NT2/D1 (cell line): ENCODE measurements around the gene TTC23.

Source experiments
- DNase-seq: peaks from one replicate; pipeline ENCODE4 v3.0.0-alpha.2; 2011; ENCODE audit warnings: low read depth, low spot score
- H3K27me3 ChIP-seq: 2 replicates; pipeline ENCODE4 v1.6.0; 2011; ENCODE audit warnings: mild to moderate bottlenecking; ENCODE audit not compliant: insufficient read length, insufficient read depth
- H3K36me3 ChIP-seq: 2 replicates; pipeline ENCODE4 v1.6.1; 2011; ENCODE audit warnings: mild to moderate bottlenecking, low read length, mixed read lengths; ENCODE audit not compliant: insufficient read depth, insufficient read length
- H3K4me1 ChIP-seq: 2 replicates; pipeline ENCODE4 v1.5.1; 2011; ENCODE audit not compliant: insufficient read depth, insufficient read length
- H3K4me3 ChIP-seq: 2 replicates; pipeline ENCODE4 v1.5.1; 2011; ENCODE audit warnings: low read depth; ENCODE audit not compliant: insufficient read length
- H3K9ac ChIP-seq: 2 replicates; pipeline ENCODE4 v1.6.0; 2011; ENCODE audit warnings: low read depth; ENCODE audit not compliant: insufficient read length
- H3K9me3 ChIP-seq: 2 replicates; pipeline ENCODE4 v1.5.1; 2011; ENCODE audit warnings: mild to moderate bottlenecking, low read length; ENCODE audit not compliant: insufficient read depth
- SUZ12 ChIP-seq: IDR thresholded peaks from 2 replicates; pipeline ENCODE4 v1.6.1; 2011; ENCODE audit not compliant: insufficient read length, insufficient read depth; ENCODE audit errors: extremely low read depth
- YY1 ChIP-seq: IDR thresholded peaks from 2 replicates; pipeline ENCODE4 v1.6.1; 2011; ENCODE audit not compliant: insufficient read length, insufficient read depth
- ZNF274 ChIP-seq: IDR thresholded peaks from 2 replicates; pipeline ENCODE4 v1.6.1; 2011; ENCODE audit warnings: mild to moderate bottlenecking, low read depth, low read length

Gene TTC23

DNA sequence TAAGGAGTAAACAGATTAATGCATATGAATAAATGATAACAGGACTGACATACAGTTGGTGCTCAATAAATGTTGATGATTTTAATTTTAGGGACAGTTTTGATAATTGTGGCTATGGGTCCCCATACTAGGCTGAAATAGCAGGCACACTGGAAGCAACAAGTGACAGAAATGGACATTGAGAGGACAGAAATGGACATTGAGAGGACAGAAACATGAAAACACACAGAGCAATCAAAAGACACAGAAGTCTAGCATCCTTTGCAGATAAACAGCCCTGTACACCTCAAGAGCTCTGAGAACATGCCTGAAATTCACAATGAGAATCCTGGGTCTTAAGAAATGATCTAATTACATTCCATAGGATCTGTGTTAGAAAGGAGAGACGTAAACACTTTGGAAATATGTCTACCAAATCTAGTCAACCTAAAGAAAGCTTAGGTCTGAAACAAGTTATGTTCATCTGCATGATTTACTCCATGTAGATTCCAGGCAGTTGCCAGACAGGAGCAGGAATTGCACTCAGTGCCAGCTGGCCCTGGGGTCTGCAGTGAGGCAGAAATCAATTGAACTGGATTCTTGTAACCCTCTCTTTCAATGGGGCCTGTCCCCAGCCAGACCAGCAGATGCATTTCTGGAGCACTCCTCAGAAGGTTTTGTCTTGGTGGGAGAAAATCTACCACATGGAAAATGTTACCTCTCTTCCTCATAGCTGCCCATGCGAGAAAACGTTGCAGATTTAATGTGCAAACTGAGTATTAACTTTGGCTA, 84.2 kb downstream of the TTC23 start:
- no peaks in the 10 kb centered on the region for H3K9me3 ChIP-seq
- no peaks in the 10 kb centered on the region for H3K4me1 ChIP-seq
- no peaks in the 10 kb centered on the region for H3K27me3 ChIP-seq
- DNase-seq = no peak
- H3K36me3 ChIP-seq = peaks cover 47% of the 10 kb centered on the region
- H3K9ac ChIP-seq = no peak overlapping the region
- no peak overlapping the region for H3K4me3 ChIP-seq
- TF ChIP-seq YY1 = no peak
- TF ChIP-seq SUZ12 = no peak
- no peak for TF ChIP-seq ZNF274

- H3K4me3 ChIP-seq = no peak overlapping the region
- no peaks in the 10 kb centered on the region for H3K27me3 ChIP-seq
- no peak for TF ChIP-seq SUZ12
- no peak for TF ChIP-seq ZNF274
- TF ChIP-seq YY1 = no peak
- no peak for DNase-seq
- H3K36me3 ChIP-seq = peaks cover 58% of the 10 kb centered on the region
- H3K4me1 ChIP-seq = no peaks in the 10 kb centered on the region
- no peaks in the 10 kb centered on the region for H3K9me3 ChIP-seq
- no peak overlapping the region for H3K9ac ChIP-seq
Measured at GRCh38 chr15:99164119-99164518, 85.3 kb downstream of the TTC23 start.

DNA sequence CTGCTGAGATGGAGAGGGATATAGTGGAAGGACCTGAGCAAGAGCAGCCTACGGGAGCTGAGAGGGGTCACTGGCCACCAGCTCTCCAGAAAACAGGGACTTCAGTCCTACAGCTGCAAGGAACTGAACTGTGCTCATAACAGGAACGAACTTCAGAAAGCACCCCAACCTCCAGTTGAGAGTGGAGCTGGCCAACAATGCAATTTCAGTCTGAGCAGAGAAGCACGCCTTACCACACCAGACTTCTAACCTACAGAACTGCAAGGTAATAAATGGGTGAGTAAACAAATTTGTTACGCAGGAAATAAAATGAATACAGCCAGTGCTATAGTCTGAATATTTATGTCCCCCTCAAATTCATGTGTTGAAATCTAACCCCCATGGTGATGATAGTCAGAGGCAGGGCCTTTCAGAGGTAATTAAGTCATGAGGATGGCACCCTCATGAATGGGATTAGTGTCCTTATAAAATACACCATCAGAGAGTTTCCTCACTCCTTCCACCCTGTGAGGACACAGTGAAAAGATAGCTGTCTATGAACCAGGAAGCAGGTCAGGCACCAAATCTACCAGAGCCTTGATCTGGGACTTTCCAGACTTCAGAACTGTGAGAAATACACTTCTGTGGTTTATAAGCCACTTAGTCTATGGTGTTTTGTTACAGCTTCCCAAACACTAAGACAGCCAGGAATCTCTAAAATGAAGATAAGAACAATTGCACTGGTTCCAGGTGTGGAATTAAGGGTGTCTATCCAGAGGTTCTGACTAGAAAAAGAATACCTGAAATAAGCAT, 85.9 kb downstream of the TTC23 start:
- no peak overlapping the region for H3K4me3 ChIP-seq
- H3K27me3 ChIP-seq = no peaks in the 10 kb centered on the region
- TF ChIP-seq YY1 (no peak), SUZ12 (no peak), ZNF274 (no peak)
- DNase-seq = no peak
- no peaks in the 10 kb centered on the region for H3K9me3 ChIP-seq
- H3K4me1 ChIP-seq = no peaks in the 10 kb centered on the region
- no peak overlapping the region for H3K9ac ChIP-seq
- peaks cover 61% of the 10 kb centered on the region for H3K36me3 ChIP-seq

DNA sequence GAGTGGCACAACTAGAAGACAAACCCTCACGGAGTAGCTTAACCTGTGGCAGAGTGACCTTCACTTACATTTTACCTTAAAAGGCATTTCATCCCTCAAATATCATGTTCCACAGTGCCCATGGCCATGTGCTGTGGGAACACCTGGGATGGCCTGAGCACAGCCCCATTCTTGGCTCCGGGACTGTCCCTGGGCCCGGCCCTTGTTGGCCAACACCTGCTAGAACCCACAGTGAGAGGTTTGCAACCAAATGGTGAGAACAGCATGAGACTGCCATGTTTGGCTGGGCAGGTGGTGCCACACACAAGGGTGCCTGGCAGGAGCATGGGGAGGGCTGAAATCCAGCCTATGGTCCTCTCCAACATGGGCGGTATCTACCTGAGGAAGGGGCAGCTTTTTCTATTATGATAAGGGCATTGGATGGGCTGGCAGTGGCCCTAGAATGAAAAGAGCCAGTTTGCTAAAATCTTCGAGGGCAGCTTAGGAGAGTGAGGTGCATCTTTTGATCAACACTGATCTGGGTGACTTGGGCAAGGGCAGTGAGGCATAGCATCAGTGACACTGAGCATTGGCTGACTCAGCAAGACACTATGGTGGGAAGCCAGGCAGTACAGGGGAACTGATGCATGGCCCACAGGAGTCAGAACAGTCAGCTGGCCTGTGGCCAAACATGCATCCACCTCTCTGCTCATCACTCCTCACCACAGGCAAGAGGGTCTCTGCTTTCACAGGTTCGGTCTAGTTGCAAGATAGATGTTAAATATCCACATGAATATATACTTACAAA, 90.6 kb downstream of the TTC23 start:
- Histone ChIP-seq H3K27me3 (no peaks in the 10 kb centered on the region), H3K4me3 (no peak overlapping the region), H3K9me3 (no peaks in the 10 kb centered on the region), H3K9ac (no peak overlapping the region), H3K36me3 (peaks cover 41% of the 10 kb centered on the region), H3K4me1 (no peaks in the 10 kb centered on the region)
- no peak for DNase-seq
- no peak for TF ChIP-seq SUZ12
- no peak for TF ChIP-seq ZNF274
- TF ChIP-seq YY1 = no peak

DNA sequence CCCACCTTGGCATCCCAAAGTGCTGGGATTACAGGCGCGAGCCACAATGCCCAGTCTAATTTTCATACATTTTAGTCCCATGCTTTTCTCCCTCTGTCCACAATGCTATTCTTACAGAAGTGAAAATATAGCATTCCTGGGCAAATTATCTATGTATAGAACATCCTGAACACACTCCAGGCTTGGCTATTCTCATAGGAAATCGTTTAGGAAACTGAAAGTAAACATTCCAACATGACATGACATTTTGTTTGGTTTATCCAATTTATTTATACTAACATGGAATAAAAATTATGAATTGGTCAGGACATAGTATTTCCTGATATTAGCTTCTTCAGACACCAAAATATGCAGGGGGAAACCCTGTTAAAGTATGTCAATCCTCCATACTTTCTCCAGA, 91.9 kb downstream of the TTC23 start:
- Histone ChIP-seq H3K36me3 (peaks cover 35% of the 10 kb centered on the region), H3K9ac (no peak overlapping the region), H3K4me1 (no peaks in the 10 kb centered on the region), H3K4me3 (no peak overlapping the region), H3K9me3 (no peaks in the 10 kb centered on the region), H3K27me3 (no peaks in the 10 kb centered on the region)
- no peak for DNase-seq
- no peak for TF ChIP-seq SUZ12
- no peak for TF ChIP-seq ZNF274
- no peak for TF ChIP-seq YY1

GRCh38 chr15:99155961-99156443, 93.4 kb downstream of the TTC23 start:
- Histone ChIP-seq H3K36me3 (peaks cover 37% of the 10 kb centered on the region), H3K9me3 (no peaks in the 10 kb centered on the region), H3K4me3 (no peak overlapping the region), H3K27me3 (no peaks in the 10 kb centered on the region), H3K4me1 (no peaks in the 10 kb centered on the region), H3K9ac (no peak overlapping the region)
- TF ChIP-seq YY1 (no peak), ZNF274 (no peak), SUZ12 (no peak)
- no peak for DNase-seq
